ENCODE measurements around the gene PDE8A. TPM values are rescaled to one million over a fixed set of nuclear protein-coding genes. Genes with fewer than 3 reads are reported as not detected.
"Not testable (repeated sequence)": the region's sequence is repeated elsewhere in the genome, so short reads cannot be mapped to it uniquely, and the experiment has no call there.

PDE8A gene
- total and polyA plus RNA-seq, 2 of the 4 experiments (the other 2 are of a cell fraction) = 32.4 to 35.9 TPM

GRCh38 chr15:85188171-85188577 is 206.5 kb downstream of the PDE8A start:
- H3K9me3 ChIP-seq (ENCODE audit: control insufficient read depth, insufficient read depth, low read length); H3K4me1 ChIP-seq (ENCODE audit: control insufficient read depth, insufficient read depth, low read length); H4K8ac ChIP-seq (ENCODE audit: low read depth in 2 of 2, low read length in 2 of 2); H3K18ac ChIP-seq (ENCODE audit: low read depth, low read length); POLR2A ChIA-PET (ENCODE audit: unreplicated experiment); H3K23ac ChIP-seq (ENCODE audit: low read depth, low read length); H3K36me3 ChIP-seq (ENCODE audit: control insufficient read depth, insufficient read depth, low read length); H2BK20ac ChIP-seq (ENCODE audit: low read depth, low read length); H3K9me1 ChIP-seq (ENCODE audit: insufficient read depth, low read length); H3K14ac ChIP-seq (replicated peaks; ENCODE audit: low read depth, low read length); H2BK120ac ChIP-seq (ENCODE audit: low read depth, low read length); H3K56ac ChIP-seq (ENCODE audit: extremely low read depth, insufficient read depth, low read length); H4K91ac ChIP-seq (ENCODE audit: insufficient read depth, low read depth, low read length); H2AK5ac ChIP-seq (ENCODE audit: low read depth, low read length); H2BK5ac ChIP-seq (ENCODE audit: low read depth, low read length, poor library complexity, severe bottlenecking); DNase-seq; H4K5ac ChIP-seq (ENCODE audit: low read depth, low read length); H4K20me1 ChIP-seq (ENCODE audit: insufficient read depth, low read length); H2AFZ ChIP-seq (replicated peaks; ENCODE audit: low read length, poor library complexity); in situ Hi-C loops (cut with MboI; ENCODE audit: low sequenced_read_pairs); H3K4me2 ChIP-seq (ENCODE audit: low read depth, low read length); intact Hi-C loops (cut with micrococcal nuclease); H3K27me3 ChIP-seq (ENCODE audit: control insufficient read depth, insufficient read depth, low read length); H3K79me1 ChIP-seq (ENCODE audit: low read depth in 1 of 2, low read length in 2 of 2); CTCF ChIA-PET; H2AK9ac ChIP-seq (replicated peaks; ENCODE audit: low read depth, low read length, poor library complexity); BruUV-seq (replicated peaks); H3K4me3 ChIP-seq (ENCODE audit: insufficient read depth, low read depth, low read length); ATAC-seq (ENCODE audit: low read depth); H2BK15ac ChIP-seq (ENCODE audit: low read depth, low read length); dilution Hi-C loops (cut with HindIII; ENCODE audit: low sequenced_read_pairs, unreplicated experiment); H3K4ac ChIP-seq (ENCODE audit: low read depth, low read length); H3K9ac ChIP-seq (ENCODE audit: low read depth, low read length); H3K27ac ChIP-seq (ENCODE audit: insufficient read depth, low read length): not testable (repeated sequence)
- WGBS, 2 experiments (ENCODE audit: extremely low coverage in 2 of 2, insufficient read length in 1 of 2) = no CpG with 5 or more reads among the region's 3 CpGs

Small RNAs within 50 kb of the gene (microRNA-seq; reads per million reads assigned to microRNA genes)
- gene AC044860.2 (ENCODE audit: insufficient read depth, insufficient read length) (not detected), gene RNU6-339P (ENCODE audit: insufficient read depth, insufficient read length) (not detected), gene RNU6-796P (ENCODE audit: insufficient read depth, insufficient read length) (not detected)

Small RNAs within 50 kb of the gene (small RNA-seq; reads per million reads assigned to genes)
- gene AC044860.2 = 0 reads per million in 5 experiments
- 0 to 1.2 (median 0) reads per million in 5 experiments for gene RNU6-339P
- 0 reads per million in 5 experiments for gene RNU6-796P

Other genes starting within 250 kb of the PDE8A start
- 4.2 and 4.3 TPM in 2 replicates for gene ZNF592, start 233.3 kb upstream of the PDE8A start, total RNA-seq (2012; rRNA removed)
- 10.2 and 11.5 TPM in 2 replicates for gene ZNF592, start 233.3 kb upstream of the PDE8A start, polyA plus RNA-seq (2012; rRNA removed)
- gene ALPK3, start 164.5 kb upstream of the PDE8A start, total RNA-seq (2012; rRNA removed) = under 0.01 TPM in 2 replicates
- gene ALPK3, start 164.5 kb upstream of the PDE8A start, polyA plus RNA-seq (2012; rRNA removed) = 0.06 and 0.26 TPM in 2 replicates
- gene SLC28A1, start 97.2 kb upstream of the PDE8A start, total RNA-seq (2012; rRNA removed) = not detected in 2 replicates
- not detected in 2 replicates for gene SLC28A1, start 97.2 kb upstream of the PDE8A start, polyA plus RNA-seq (2012; rRNA removed)